NCI-H146 (cell line): ENCODE data around the gene SIGMAR1.

Experiments
- DNase-seq: peaks from one replicate; lab custom pipeline; 2025; lab: John Stamatoyannopoulos, UW

Gene SIGMAR1

GRCh38 chr9:34630402-34631154 is 7.0 kb downstream of the SIGMAR1 start:
- no peak for DNase-seq

DNA sequence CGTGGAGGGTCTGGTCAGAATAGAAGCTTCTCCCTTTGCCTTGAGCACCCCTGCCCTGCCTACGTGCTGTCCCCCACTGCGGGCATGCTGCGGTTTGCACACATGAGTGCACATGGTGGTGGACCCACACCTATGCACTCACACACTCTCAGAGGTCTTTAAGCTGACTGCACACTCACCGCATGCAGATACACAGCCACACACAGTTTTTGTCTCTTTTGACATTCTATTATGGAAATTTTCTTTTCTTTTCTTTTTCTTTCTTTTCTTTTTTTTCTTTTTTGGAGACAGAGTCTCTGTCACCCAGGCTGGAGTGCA is 8.1 kb downstream of the SIGMAR1 start:
- DNase-seq = no peak

DNA sequence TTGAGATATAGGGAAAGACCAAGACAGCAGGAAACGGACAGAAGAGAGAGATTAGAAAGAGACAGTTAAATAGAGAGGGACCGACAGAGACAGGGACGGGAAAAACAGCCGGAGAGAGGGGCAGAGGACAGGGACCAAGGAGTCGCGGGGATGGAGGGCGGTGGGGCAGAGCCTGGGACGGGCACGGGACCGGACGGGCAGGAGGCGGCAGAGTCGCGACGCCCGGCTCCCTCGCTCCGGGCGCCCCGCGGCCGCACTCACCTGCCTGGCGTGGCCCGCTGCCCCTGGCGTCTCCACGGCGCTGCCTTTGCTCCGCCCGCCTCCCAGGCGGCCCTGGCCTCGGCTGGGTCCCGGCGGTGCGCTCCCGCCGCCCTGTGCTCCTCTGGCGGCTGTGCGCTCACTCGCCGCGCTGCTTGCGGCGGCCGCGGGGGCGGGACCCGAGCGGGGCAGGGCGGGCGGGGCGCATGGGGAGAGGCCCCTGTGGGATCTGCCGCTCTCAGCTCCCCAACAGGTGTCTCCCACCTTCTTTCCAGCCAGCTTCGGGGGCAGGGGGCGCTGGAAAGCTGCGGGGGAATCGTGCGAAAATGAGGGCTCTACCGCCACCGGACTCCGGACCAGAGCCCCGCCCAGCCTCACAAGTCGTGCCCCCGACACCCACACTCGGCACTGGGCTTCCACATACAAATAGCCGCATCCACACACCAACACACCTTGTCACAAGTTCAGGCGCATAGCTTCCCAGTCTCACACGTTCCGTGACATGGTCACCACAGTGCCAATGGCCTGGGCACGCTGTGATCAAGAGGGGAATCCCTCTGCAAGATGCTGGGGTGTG is 8.7 kb downstream of the SIGMAR1 start, which contains the start of gene ARID3C:
TSS of gene ARID3C (minus strand) at position 411 of the 835 bp plus-strand sequence. CDS start 1,052 bp downstream, outside the sequence.
- DNase-seq = peak; percentile 73

DNA sequence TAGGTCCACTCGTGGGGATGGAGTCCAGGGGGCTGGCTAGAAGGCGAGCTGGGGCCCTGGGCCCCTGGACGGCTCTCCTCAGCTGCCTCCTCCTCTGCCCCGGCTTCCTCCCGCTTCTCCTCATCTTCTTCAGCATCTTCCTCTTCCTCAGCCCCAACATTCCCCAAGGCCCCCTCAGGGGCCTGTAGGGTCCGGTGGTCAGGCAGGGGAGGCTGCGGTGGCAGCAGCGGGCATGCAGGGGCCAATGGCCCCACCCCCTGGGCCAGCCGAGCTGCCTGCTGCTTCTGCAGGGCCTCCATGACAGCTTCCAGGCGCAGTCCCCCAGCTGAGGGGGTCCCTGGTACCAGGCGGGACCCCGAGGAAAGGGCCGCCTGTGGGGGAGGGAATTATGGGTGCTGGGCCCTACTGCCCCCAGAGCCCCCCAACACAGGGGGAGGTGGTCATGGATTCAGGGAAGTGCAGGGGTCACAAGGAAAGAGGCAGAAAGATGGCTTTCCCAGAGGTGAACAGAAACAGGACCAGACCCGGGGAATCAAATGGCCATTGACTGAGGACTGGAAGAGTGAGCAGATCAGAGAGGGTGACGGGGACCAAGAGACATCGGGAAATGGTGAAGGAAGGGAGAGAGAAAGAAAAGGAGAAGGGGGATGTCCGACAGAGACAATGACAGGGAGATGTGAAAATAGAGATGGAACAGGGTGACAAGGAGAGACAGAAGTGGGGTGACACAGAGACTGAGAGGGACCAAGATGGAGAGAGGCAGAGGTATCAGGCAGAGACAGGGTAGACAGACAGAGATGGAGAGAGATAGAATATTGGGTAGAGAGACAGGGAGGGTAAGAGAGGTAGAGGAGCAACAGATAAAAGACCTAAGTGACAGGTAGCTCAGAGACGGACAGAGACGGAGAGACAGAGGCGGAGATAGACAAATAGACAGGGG is 9.6 kb downstream of the SIGMAR1 start:
- DNase-seq = no peak

GRCh38 chr9:34625186-34625486 is 12.5 kb downstream of the SIGMAR1 start:
- DNase-seq = no peak

DNA sequence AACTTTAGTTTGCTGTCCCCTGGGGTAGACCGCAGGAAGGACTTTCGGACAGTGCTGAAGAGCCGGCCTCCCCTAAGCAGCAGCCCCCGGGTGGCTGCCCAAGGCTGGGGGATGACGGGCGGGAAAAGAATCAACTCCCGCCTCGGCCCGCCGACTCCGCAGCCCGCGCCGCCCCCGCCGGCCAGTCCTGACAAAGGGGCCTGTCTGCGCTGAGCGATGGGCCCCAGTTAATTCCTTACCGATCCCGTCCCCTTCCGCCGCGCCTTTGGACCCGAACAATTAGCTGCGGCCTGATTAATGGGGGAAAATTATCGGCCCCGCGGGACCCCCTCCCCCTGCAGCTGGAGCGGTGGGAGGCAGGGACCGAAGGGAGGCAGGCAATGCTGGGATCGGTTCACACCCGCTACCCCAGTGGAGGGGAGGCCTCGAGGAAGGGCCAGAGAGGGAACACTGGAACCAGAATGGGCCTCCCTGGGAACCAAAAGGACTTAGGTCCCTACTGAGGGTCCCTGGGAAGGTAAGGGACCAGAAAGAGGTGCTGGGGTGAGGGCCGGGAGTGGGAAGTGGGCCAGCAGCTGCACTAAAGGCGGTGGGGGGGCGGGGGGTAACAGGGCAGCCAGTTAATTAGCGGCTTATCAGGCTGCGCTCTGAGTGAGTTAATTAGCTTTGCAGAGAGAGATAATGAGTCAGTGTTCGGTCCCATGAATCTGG is 13.0 kb downstream of the SIGMAR1 start:
- peak; percentile 54 for DNase-seq

GRCh38 chr9:34623374-34624235 is 14.0 kb downstream of the SIGMAR1 start:
- no peak for DNase-seq

- DNase-seq = peak; percentile 97
Observed at GRCh38 chr9:34620061-34620994, 17.3 kb downstream of the SIGMAR1 start, which contains the start of gene DCTN3. Gene DCTN3 (minus strand): TSS chr9:34620495. CDS start chr9:34620464, 31 bp downstream.

DNA sequence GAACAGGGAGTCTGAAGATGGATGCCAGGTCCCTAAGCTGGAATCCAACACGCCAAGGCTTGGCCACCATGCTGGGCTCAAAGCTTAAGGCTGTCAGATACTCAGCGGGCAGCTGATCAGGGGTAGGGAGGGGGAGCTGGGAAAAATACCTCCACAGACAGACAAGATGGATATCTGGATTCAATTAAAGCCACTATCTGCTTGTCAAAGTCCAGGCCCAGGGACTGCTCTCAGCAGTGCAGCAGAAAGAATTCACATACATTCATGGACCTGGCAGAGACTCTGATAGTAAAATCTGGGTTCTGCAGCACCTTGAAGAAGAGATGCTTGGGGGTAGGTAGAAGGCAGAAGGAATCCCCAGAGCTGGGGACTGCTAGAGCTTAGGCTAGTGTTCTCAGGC is 22.5 kb downstream of the SIGMAR1 start:
- DNase-seq = no peak

DNA sequence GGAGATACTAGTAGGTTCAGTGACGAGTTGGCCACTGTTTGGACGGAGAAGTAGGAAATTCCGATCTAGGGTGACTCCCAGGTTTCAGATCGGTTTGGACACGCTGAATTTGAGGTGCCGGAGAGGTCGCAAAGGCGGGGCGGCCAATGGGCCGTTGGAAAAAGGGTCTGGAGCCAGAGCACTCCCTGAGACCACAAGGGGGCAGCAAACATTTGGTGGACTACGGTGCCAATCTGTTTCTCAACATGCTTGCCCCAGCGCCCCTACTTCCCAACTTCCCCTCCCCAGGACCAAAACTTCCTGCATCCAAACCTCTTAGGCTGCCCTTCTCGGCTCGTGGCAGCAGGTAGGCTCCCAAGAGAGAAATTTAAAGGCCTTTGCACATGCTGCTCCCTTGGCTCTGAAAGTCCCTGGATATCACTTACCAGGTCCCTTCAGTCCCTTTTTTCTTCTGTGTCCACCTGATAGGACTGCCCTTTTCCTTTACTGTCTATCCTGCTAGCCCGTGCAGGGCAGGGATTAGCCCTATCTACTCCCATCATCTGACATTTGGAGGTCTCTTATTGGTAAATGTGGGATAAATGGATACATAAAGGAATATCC is 24.7 kb downstream of the SIGMAR1 start:
- DNase-seq = peak; percentile 86

GRCh38 chr9:34611811-34612787 is 25.5 kb downstream of the SIGMAR1 start, which contains the start of gene RPP25L:
Gene RPP25L (minus strand): TSS chr9:34612097. CDS start chr9:34611296, 801 bp downstream.
- peak; percentile 89 for DNase-seq

DNA sequence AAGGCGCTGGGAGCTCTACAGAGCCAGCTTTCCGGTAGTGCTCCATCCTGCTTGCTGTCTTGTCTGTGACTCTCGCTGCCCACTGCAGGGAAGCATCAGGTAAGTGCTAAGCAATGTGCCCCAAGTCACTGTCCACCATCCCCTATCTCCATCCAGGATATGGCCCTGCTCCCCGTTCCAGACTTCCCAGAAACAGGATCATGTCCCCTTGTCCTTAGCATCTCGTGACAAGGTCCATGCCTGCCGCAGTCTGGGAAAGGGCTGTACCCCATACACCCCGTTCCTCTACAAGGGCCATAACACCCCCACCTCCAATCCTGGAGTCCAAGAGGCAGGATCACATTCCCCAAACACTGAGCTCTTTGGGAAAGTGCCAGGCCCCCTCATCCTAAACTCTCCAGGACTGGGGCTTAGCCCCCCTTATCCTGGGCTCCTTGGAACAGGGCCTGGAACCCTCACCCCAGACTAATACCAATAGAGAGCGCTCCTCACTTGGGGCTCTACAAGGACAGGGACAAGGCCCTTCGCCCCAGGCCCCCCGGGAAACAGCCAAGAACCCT is 26.3 kb downstream of the SIGMAR1 start:
- no peak for DNase-seq

DNA sequence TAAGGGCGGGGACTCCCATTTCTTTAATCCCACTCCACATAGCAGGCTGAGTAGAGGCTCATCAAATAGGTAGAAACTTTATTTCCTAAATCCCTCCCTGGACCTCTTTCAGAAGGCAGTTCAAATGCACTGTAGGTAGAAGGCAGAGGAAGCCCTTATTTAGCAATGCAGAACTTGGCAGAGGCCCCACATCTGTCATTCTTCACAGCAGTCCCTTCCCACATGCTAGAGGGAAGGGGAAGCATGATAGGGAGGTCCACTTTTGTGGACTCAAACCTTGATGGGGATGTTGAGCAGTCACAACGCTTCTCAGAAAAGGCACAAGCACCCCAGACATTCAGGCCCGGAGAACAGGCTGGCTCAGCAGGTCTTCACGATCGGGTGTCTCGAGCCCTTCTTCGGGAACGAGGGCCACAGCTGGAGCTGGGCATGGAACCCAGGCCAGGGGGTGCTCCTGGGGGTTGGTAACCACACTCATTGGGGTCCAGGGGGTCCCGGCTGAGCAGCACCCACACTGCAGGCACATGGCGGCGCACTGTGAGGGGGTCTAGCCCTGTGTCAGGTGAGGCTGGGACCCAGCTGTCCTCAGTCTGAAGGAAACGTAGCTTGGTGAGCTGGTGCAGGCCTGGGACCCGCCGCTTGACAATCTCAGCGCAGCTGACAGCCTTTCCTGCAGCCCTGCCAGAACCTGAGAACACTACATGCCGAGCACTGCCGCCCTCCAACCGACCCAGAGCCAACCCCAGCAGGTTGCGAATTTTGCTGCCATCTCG is 27.0 kb downstream of the SIGMAR1 start:
- DNase-seq = no peak

- no peak for DNase-seq
Observed at GRCh38 chr9:34607331-34607730, 30.3 kb downstream of the SIGMAR1 start.

DNA sequence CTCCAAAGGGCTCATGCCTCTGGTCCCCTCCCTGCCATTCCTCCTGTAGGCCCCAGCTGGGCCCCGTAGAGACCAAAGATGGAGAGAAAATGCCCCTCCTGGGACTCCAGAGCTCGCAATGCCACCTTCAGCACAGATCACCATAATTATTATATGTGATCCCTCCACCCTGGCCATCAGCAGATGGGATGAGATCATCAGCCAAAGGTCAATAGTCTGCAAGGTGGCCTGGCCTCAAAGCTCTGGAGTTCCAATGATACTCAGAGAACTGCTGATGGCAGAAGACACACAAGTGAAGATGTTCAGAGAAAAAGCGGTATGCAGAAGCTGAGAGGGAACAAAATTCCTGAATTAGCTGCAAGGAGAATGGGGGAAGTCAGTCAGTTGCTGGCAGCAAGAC is 30.7 kb downstream of the SIGMAR1 start:
- DNase-seq = peak; percentile 42

DNA sequence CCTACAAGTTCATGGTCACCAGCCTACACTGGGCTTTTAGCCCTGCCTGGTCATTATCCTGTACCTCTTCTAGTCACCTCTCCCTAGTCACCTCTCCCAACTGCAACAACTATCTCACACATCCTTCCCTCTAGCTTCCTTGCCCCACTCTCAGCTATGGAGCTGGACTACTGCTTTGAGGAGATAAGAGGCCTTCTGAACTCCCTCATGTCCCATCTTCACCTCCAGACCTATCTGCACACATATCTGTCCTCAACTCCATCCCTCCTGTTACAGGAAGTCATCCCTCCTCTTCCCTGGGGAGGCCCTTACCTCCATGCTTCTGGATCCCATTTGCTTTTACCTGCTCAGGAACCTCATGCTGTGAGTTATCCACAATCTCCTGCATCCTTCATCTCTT is 31.4 kb downstream of the SIGMAR1 start:
- no peak for DNase-seq
